Upper lobe of left lung (tissue), 4 donors: Measurements from ENCODE around the gene EID3.

Experiments used
- CTCF ChIP-seq, 6 experiments: fragments of 450-650 bp in 4 of 6; fragments of 200-600 bp in 2 of 6; sonication (generic) in 2 of 6; IDR thresholded peaks; one replicate each; pipeline ENCODE4 v1.5.1; 2016 to 2019; ENCODE audit warnings: antibody characterized with exemption in 6 of 6
- POLR2AphosphoS5 ChIP-seq, 2 donors: sonication (generic); formaldehyde crosslinking; IDR thresholded peaks; one replicate each; pipeline ENCODE4 v1.5.1; 2017; ENCODE audit warnings: antibody characterized with exemption in 2 of 2

DNA sequence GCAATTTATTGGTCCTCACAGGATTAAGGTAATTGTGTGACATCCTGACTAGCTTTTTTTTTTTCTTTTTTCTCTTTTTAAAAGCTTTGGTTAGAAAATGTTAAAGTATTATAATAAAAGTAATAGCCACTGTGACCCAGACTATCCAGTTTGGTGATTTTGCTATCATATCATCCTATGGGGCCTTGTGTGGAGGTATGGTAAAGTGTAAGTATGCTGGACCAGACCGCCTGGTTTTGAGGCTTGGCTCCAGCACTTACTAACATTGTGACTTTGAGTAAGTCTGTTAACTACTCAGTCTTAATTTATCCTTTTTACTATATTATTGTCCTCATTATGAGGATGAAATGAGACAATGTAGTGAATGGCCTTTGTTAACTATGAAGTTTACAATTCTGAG, 15.5 kb downstream of the EID3 start:
- no peak for TF ChIP-seq POLR2AphosphoS5 (IDR thresholded peaks at IDR 0.05)
- no peak for TF ChIP-seq CTCF (IDR thresholded peaks at IDR 0.05)
